Skeletal muscle satellite cell (primary cell): ENCODE measurements around the gene STRBP. TPM values are rescaled to one million over a fixed set of nuclear protein-coding genes. Genes with fewer than 3 reads are reported as not detected.

Source experiments
- H3K27me3 ChIP-seq: 2 replicates; pipeline ENCODE4 v1.7.0; 2013; ENCODE audit warnings: low read length; ENCODE audit not compliant: control insufficient read depth, insufficient read depth
- H3K36me3 ChIP-seq: 2 replicates; pipeline ENCODE4 v1.7.0; 2013; ENCODE audit warnings: mild to moderate bottlenecking, control low read depth, low read length; ENCODE audit not compliant: insufficient read depth
- H3K4me1 ChIP-seq: 2 replicates; pipeline ENCODE4 v1.7.0; 2013; ENCODE audit warnings: low read length; ENCODE audit not compliant: control insufficient read depth, insufficient read depth
- H3K4me2 ChIP-seq: 2 replicates; pipeline ENCODE4 v1.7.0; 2013; ENCODE audit warnings: mild to moderate bottlenecking, low read length
- H3K4me3 ChIP-seq: 2 replicates; pipeline ENCODE4 v1.7.0; 2013; ENCODE audit warnings: low read length
- H3K9ac ChIP-seq: 2 replicates; pipeline ENCODE4 v1.7.0; 2013; ENCODE audit warnings: mild to moderate bottlenecking, low read depth, low read length, moderate library complexity
- H3K9me3 ChIP-seq: replicated peaks from 2 replicates; pipeline ENCODE4 v1.7.0; 2013; ENCODE audit warnings: mild to moderate bottlenecking, control low read depth, low read length
- total RNA-seq: library from RNA; depleted of rRNA; stranded (reverse); fragments of >200 nt; gene quantifications from 2 replicates; pipeline ENCODE4 v1.2.3, GENCODE V29; 2012; rRNA removed

STRBP gene
- 0.87 and 1.3 TPM in 2 replicates for total RNA-seq

DNA sequence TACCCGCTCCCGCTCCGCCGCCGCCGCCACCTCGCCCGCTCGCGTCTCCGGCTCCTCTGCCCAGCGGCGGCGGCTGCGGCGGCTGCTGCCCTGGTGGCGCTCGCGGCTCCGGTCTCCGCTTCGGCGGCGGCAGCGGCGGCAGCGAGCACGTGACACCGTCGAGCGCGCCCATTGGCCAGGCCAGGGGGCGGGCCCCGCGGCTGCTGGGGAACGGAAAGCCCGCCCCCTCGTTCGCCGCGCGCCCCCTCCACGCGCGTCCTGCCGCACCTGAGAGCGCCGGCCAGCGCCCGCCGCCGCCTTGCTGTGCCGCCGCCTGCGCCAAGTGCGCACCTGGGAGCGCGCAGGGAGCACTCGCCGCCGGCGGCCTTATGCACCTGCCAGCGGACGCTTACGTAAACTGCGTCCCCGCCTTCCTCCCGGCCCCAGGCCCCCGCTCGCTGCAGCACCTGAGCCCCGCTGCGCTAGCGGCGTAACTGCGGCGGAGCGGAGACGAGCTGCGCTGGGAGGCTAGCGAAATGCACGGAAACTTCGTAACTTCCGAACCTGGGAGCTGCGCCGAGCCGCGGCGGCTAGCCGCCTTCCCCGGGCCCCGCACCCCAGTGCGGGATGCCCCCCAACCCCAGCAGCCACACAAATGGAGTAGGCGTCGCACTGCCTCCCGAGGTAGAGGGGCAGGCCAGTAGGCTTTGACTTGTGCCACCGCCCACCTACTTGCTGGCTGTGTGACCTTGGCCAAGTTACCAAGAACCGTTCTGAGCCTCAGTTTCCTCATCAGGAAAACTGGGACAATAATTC is at the start of gene STRBP:
TSS of gene STRBP (minus strand) at position 122 of the 795 bp plus-strand sequence. CDS start 84,452 bp downstream, outside the sequence.
- Histone ChIP-seq H3K4me2 (peak within 1 kb of the TSS; percentile 98), H3K4me1 (peaks cover 4% of the 10 kb centered on the region), H3K4me3 (peak within 1 kb of the TSS; percentile 98), H3K9me3 (no peaks in the 10 kb centered on the region), H3K9ac (peak within 1 kb of the TSS; percentile 62), H3K27me3 (peaks cover 33% of the 10 kb centered on the region), H3K36me3 (no peaks in the 10 kb centered on the region)

DNA sequence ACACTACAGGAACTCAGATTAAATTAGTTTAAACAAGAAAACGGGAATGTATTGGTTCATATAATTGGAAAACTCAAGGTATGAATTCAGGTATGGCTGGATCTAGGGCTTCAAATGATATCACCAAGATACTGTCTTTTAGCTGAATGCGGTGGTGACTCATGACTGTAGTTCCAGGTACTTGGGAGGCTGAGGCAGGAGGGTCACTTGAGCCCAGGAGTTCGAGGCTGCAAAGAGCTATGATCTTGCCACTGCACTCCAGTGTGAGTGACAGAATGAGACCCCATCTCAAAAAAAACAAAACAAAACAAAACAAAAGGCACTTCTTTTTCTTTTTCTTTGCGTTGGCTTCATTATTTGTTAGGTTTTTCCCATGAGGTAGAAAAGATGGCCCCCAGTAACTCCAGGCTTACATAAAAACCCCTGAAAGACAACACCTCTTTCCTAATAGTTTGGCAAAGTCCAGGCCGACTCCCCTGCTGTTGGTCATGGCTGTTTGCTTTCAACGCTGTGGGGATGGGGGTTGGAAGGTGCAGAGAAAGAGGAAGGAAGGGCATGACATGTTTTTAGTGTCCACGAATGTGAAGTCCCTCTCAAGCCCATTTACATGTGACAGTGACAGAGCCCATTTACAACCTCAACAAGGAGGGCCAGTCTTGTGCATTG is 47.8 kb upstream of the STRBP start:
- H3K4me3 ChIP-seq = no peak overlapping the region
- H3K9ac ChIP-seq = no peak overlapping the region
- no peaks in the 10 kb centered on the region for H3K9me3 ChIP-seq
- H3K4me1 ChIP-seq = no peaks in the 10 kb centered on the region
- H3K4me2 ChIP-seq = no peak overlapping the region
- H3K27me3 ChIP-seq = peaks cover 33% of the 10 kb centered on the region
- H3K36me3 ChIP-seq = no peaks in the 10 kb centered on the region

DNA sequence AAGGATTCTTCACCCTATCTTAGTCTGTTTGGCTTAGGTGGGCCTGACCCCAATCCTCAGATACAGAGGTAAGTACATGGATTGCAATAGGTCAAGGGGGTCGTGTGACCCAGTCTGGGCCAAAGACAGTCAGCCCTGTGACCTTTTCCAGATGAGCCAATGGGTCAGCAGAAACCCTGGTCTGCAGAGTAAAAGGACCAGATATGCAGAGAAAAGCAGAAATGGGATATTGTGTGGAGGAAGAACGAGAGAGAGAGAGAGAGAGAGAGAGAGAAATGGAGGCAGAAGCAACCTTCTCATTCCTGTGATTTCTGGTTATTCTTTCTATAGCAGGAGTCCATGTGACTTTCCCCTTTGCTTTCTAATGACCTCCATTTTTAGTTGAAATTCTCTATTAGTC is 47.2 kb upstream of the STRBP start:
- no peaks in the 10 kb centered on the region for H3K9me3 ChIP-seq
- peaks cover 35% of the 10 kb centered on the region for H3K27me3 ChIP-seq
- H3K4me1 ChIP-seq = no peaks in the 10 kb centered on the region
- H3K36me3 ChIP-seq = no peaks in the 10 kb centered on the region
- H3K4me2 ChIP-seq = no peak overlapping the region
- no peak overlapping the region for H3K4me3 ChIP-seq
- no peak overlapping the region for H3K9ac ChIP-seq

DNA sequence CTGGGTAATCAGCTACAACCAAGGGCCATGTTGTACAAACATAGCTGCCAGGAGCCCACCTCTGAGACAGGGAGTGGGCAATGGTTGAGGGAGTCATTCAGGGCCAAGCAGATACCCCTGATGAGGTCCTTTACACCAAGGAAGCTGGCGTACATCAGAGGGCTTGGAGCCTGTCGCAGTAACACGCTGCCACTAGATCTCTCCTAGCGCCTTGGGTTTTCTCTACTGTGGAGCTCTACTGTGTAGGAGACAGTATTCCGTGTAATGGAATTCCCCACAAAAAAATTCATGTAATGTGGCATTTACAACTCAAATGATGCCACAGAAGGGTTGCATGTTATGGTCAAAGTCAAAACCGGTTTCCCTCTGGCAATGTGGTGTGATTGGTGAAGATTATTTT is 46.2 kb upstream of the STRBP start:
- Histone ChIP-seq H3K4me2 (no peak overlapping the region), H3K36me3 (no peaks in the 10 kb centered on the region), H3K9me3 (no peaks in the 10 kb centered on the region), H3K4me1 (no peaks in the 10 kb centered on the region), H3K4me3 (no peak overlapping the region), H3K9ac (no peak overlapping the region), H3K27me3 (peaks cover 32% of the 10 kb centered on the region)

GRCh38 chr9:123312306-123312877 is 44.0 kb upstream of the STRBP start:
- Histone ChIP-seq H3K27me3 (peaks cover 25% of the 10 kb centered on the region), H3K36me3 (no peaks in the 10 kb centered on the region), H3K4me1 (no peaks in the 10 kb centered on the region), H3K9ac (no peak overlapping the region), H3K4me2 (no peak overlapping the region), H3K9me3 (no peaks in the 10 kb centered on the region), H3K4me3 (no peak overlapping the region)

DNA sequence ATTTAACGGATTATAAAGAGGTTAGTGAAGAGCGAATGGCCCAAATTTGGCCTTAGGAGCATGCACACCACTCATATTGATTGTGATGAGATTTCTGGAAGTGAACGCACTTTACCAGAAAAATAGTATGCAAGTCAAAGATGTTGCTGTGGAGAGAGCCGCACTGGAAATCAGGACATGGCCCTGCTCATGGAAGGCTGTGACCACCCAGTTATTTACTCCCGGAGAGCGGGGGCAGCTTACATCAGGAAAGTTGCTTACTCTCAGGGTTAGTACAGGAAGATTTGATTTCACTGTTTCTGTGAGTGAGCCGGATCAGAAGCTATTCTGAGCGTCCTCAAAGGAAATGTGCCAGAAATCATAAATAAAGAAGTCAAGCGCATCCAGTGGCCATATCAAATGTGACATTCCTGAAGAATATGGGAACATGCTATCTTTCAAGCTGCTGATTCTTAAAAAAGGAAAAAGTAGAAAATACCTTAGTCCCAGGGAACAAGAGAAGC is 42.9 kb upstream of the STRBP start:
- Histone ChIP-seq H3K9me3 (no peaks in the 10 kb centered on the region), H3K4me3 (no peak overlapping the region), H3K4me1 (no peaks in the 10 kb centered on the region), H3K9ac (no peak overlapping the region), H3K27me3 (peaks cover 35% of the 10 kb centered on the region), H3K36me3 (no peaks in the 10 kb centered on the region), H3K4me2 (no peak overlapping the region)

DNA sequence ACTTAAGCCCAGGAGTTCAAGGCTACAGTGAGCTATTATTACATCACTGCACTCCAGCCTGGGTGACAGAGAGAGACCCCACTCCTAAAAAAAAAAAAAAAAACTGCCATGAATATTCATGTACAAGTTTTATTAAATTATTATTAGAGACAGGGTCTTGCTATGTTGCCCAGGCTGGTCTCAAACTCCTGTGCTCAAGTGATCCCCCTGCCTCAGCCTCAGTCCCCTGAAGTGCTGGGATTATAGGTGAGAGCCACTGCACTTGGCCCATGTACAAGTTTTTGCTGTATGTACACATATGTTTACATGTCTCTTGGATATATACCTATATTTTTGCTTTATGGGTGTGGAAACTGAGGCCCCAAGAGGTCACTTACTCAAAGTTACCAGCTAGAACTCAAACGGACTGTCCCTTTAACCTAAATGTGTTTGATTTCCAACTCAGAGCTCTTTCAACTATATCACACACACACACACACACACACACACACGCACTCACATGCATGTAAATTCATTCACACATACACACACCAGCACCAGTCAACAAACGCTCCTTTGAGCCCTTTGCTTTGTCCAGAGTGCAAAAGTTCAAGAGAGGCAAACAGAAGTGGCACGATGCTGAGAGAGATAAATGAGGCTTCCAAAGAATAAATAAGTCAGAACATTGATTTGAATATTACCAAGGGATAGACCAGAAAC is 42.3 kb upstream of the STRBP start:
- Histone ChIP-seq H3K4me3 (no peak overlapping the region), H3K9me3 (no peaks in the 10 kb centered on the region), H3K4me1 (no peaks in the 10 kb centered on the region), H3K4me2 (no peak overlapping the region), H3K36me3 (no peaks in the 10 kb centered on the region), H3K27me3 (peaks cover 38% of the 10 kb centered on the region), H3K9ac (no peak overlapping the region)

DNA sequence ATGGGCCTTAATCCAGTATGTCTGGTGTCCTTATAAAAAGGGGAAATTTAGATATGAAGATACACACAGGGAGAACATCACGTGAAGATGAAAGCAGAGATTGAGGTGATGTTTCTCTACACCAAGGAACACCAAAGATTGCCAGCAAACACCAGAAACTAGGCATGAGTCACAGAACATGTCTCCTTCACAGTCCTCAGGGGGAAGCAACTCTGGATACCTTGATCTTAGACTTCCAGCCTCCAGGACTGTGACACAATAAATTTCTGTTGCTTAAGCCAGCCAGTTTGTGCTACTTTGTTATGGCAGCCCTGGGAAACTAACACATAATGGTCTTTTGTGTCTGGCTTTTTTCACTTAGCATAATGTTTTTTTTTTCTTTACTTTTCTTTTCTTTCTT is 41.2 kb upstream of the STRBP start:
- no peaks in the 10 kb centered on the region for H3K4me1 ChIP-seq
- no peak overlapping the region for H3K4me2 ChIP-seq
- no peak overlapping the region for H3K4me3 ChIP-seq
- peaks cover 38% of the 10 kb centered on the region for H3K27me3 ChIP-seq
- no peaks in the 10 kb centered on the region for H3K36me3 ChIP-seq
- H3K9me3 ChIP-seq = no peaks in the 10 kb centered on the region
- no peak overlapping the region for H3K9ac ChIP-seq

- Histone ChIP-seq H3K9me3 (no peaks in the 10 kb centered on the region), H3K27me3 (peaks cover 44% of the 10 kb centered on the region), H3K9ac (no peak overlapping the region), H3K4me3 (no peak overlapping the region), H3K4me1 (no peaks in the 10 kb centered on the region), H3K36me3 (no peaks in the 10 kb centered on the region), H3K4me2 (no peak overlapping the region)
Measured at GRCh38 chr9:123305879-123306278, 37.5 kb upstream of the STRBP start.

DNA sequence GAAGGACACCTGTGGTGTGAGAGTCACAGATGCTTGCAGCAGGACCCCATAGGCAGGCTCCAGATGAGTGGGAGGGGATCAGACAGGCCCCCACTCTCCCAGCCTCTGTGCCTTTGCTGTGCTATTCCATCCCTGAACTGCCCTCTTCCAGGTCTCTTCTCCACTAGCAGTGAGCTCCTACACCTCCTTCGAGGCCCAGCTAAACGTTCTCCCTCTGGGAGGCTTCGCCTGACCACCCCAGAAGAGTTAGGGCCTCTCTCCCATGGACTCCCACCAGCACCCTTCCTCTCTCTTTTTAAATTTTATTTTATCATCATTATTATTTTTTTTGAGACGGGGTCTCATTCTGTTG is 35.9 kb upstream of the STRBP start:
- Histone ChIP-seq H3K27me3 (peaks cover 52% of the 10 kb centered on the region), H3K36me3 (no peaks in the 10 kb centered on the region), H3K9ac (no peak overlapping the region), H3K4me1 (no peaks in the 10 kb centered on the region), H3K9me3 (no peaks in the 10 kb centered on the region), H3K4me3 (no peak overlapping the region), H3K4me2 (no peak overlapping the region)
